Femur (tissue), 1 donor: Measurements from ENCODE around the gene PLA2G4D.

Experiments
- DNase-seq: peaks from one replicate; pipeline ENCODE4 v3.0.0-alpha.2; 2017

The PLA2G4D gene

GRCh38 chr15:42018306-42019224 lies 75.8 kb downstream of the PLA2G4D start:
- DNase-seq = no peak
